T-helper 22 cell (primary cell): ENCODE data around the gene ACTN3.
"Not testable (repeated sequence)": the region's sequence is repeated elsewhere in the genome, so short reads cannot be mapped to it uniquely, and the experiment has no call there.

ENCODE experiments used
- DNase-seq: peaks from one replicate; pipeline ENCODE4 v3.0.0-alpha.2; 2020; ENCODE audit warnings: low read depth

The ACTN3 gene

DNA sequence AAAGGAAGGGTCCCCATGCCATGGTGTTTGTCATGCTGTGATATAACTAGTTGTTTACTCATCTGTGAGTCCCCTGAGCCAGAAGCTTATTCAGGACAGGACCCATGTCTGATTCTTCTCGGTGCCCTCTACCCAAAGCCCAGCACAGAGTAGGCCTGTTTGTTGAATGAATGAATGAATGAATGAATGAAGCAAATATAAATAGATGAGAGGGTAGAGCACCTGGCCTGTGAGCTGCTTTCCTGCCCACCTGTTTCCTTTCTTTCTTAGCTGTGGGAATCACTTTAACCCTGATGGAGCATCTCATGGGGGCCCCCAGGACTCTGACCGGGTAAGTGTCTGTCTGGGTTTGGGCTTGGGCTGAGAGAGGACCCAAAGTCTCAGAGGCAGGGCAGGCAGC, 53.5 kb downstream of the ACTN3 start:
- DNase-seq, result no peak

DNA sequence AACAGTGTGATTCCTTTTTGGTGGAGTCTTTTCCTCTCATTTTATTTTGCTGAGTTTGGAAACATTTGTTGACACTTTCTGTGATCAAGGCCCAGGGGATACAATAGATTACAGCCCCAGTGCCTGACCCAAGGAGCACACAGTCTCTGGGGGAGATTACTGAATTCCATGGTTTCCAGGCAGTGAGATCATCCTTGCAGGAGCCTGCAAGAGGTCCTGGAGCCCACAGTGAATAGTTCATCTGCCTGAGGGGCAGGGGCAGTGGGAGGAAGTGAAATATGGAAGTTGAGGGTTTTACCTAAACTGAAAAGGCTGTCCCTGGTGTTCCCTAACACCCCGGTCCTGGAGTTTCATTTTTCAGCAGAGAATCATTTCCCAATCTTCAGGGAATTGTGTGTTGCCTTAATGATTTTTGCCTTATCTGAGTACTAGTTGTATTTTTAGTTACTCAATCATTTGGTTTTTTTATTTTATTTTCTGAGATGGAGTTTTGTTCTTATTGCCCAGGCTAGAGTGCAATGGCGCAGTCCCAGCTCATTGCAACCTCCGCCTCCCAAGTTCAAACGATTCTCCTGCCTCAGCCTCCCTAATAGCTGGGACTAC, 54.0 kb downstream of the ACTN3 start:
- DNase-seq, result no peak

DNA sequence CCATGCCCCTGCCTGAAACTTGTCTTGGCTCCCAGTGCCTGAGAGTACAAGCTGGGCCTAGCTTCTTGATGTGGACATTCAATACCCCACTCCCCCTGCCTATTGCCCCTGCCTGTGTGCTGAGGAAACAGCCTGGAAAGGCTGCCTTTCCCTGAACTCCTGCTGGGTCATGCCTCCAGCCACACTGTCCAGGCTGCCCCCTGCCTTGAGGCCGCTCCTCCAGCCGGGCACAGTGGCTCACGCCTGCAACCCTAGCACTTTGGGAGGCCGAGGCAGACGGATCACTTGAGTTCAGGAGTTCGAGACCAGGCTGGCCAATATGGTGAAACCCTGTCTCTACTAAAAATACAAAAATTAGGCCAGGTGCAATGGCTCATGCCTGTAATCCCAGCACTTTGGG, 56.4 kb downstream of the ACTN3 start:
- DNase-seq, result no peak

- DNase-seq, result no peak
Measured at GRCh38 chr11:66604155-66604554, 57.5 kb downstream of the ACTN3 start.

DNA sequence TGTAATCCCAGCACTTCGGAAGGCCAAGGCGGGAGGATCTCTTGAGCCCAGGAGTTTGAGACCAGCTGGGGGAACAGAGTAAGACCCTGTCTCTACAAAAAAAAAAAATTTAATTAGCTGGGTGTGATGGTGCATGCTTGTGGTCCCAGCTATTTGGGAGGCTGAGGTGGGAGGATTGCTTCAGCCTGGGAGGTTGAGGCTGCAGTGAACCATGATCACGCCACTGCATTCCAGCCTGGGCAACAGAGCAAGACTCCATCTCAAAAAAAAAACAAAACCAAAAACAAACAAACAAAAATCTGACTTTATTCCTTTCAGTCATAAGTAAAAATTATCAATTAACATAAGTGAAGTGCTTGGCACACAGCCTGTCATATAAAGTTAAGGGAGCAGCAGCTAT, 59.9 kb downstream of the ACTN3 start:
- DNase-seq, result not testable (repeated sequence)

DNA sequence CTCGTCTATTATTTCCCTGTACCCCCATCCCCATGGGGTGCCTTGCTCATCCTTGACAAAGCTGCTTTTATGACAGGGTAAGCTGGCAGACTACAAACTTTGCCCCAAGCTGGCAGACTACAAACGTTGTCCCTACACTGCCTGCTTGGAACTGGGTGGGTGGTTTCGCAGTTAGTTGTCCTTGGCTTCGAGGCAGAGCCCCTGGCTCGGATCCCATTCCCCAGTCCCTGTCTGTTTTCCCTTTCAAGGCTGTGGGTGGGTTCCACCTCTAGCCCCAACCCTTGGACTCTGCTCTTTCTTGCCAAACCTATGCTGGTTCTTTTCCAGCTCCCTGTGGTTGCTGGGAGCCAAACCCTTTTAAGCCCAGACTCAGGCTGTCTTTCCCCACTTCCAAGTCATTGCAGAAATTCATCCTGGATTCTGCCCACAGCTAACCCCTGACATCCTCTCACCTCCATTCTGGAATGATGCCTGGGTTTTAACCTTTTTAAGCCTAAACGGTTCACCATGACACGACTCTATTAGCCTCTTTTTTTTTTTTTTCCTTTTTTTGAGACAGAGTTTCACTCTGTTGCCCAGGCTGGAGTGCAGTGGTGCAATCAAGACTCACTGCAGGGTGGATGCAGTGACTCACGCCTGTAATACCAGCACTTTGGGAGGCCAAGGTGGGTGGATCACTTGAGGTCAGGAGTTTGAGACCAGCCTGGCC, 60.6 kb downstream of the ACTN3 start:
- no peak for DNase-seq

DNA sequence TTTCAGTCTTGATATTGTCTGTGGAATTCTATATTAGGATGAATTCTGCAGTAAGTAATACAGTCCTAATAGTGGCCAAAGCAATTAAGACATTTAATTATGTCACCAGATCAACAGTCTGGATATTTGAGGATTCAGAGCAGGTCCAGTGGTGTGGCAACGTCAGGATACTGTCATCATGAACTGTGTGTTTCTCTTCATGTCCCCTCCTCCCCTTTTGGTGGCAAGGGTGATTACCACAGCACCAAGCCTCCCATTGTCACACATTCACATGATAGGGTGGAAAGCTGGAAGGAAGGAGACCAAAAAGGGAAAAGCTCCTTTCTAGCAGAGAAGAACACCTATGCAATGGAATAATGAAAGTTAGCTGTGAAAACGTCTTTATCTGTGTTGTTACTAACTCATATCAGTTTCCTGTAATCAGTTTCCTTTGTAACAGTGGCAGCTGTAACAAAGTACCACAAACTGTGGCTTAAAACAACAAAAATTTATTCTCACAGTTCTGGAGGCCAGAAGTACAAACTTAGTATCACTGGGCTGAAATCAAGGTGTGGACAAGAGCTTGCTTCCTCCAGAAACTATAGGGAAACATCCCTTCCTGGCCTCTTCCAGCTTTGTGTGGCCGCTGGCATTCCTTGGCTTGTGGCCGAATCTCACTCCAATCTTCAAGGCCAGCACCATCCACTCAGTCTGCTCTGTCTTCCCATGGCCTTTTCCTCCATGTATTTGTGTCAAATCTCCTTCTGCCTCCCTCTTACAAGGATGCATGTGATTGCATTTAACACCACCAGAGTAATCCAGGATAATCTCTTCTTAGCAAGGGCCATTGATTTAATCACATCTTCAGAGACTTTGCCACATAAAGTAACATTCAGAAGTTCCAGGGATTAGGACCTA, 63.3 kb downstream of the ACTN3 start:
- no peak for DNase-seq

DNA sequence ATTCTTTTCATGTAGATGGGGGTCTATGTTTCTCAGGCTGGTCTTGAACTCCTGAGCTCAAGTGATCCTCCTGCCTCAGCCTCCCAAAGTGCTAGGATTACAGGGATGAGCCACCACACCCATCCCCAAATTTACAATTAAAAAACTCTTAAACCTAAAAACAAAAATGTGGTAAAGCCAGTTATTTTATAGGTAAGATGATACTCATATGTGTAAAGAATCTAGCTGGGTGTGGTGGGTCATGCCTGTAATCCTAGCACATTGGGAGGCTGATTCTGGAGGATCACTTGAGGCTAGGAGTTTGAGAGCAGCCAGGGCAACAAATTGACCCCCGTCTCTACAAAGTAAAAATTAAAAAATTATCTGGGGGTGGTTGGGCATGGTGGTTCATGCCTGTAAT, 65.8 kb downstream of the ACTN3 start:
- no peak for DNase-seq
